ENCODE measurements around the gene COL4A5. TPM values are rescaled to one million over a fixed set of nuclear protein-coding genes. Genes with fewer than 3 reads are reported as not detected.

Gene COL4A5
- total and polyA plus RNA-seq, 2 donors: 59.3 to 296 TPM

- Histone ChIP-seq H3K27ac (ENCODE audit: low read depth) (no peak overlapping the region), H3K36me3 (ENCODE audit: insufficient read depth) (no peaks in the 10 kb centered on the region), H3K4me1 (ENCODE audit: insufficient read depth) (no peaks in the 10 kb centered on the region), H3K4me3 (ENCODE audit: low read depth, low read length) (no peak overlapping the region)
- DNase-seq (ENCODE audit: extremely low spot score): no peak
Measured at GRCh38 chrX:108614616-108615015, 175.0 kb downstream of the COL4A5 start.

- H3K4me1 ChIP-seq (ENCODE audit: insufficient read depth): no peaks in the 10 kb centered on the region
- H3K4me3 ChIP-seq (ENCODE audit: low read depth, low read length): no peak overlapping the region
- H3K27ac ChIP-seq (ENCODE audit: low read depth): no peak overlapping the region
- no peaks in the 10 kb centered on the region for H3K36me3 ChIP-seq (ENCODE audit: insufficient read depth)
- no peak for DNase-seq (ENCODE audit: extremely low spot score)
Measured at GRCh38 chrX:108640817-108641216, 201.2 kb downstream of the COL4A5 start.

GRCh38 chrX:108641589-108642272, 202.1 kb downstream of the COL4A5 start:
- no peak for DNase-seq (ENCODE audit: extremely low spot score)
- Histone ChIP-seq H3K36me3 (ENCODE audit: insufficient read depth) (no peaks in the 10 kb centered on the region), H3K4me1 (ENCODE audit: insufficient read depth) (no peaks in the 10 kb centered on the region), H3K27ac (ENCODE audit: low read depth) (no peak overlapping the region), H3K4me3 (ENCODE audit: low read depth, low read length) (no peak overlapping the region)
- 93% methylated on average over 6 of the region's 6 CpGs for WGBS

- no peak for DNase-seq (ENCODE audit: extremely low spot score)
- H3K4me3 ChIP-seq (ENCODE audit: low read depth, low read length): no peak overlapping the region
- no peaks in the 10 kb centered on the region for H3K36me3 ChIP-seq (ENCODE audit: insufficient read depth)
- no peak overlapping the region for H3K27ac ChIP-seq (ENCODE audit: low read depth)
- 97% methylated on average over 1 of the region's 1 CpG for WGBS
- no peaks in the 10 kb centered on the region for H3K4me1 ChIP-seq (ENCODE audit: insufficient read depth)
Measured at GRCh38 chrX:108642273-108642628, 202.6 kb downstream of the COL4A5 start.

GRCh38 chrX:108664701-108665100, 225.1 kb downstream of the COL4A5 start:
- Histone ChIP-seq H3K4me3 (ENCODE audit: low read depth, low read length) (no peak overlapping the region), H3K36me3 (ENCODE audit: insufficient read depth) (no peaks in the 10 kb centered on the region), H3K27ac (ENCODE audit: low read depth) (no peak overlapping the region), H3K4me1 (ENCODE audit: insufficient read depth) (no peaks in the 10 kb centered on the region)
- 96% methylated on average over 3 of the region's 3 CpGs for WGBS
- no peak for DNase-seq (ENCODE audit: extremely low spot score)

- Histone ChIP-seq H3K27ac (ENCODE audit: low read depth) (no peak overlapping the region), H3K4me3 (ENCODE audit: low read depth, low read length) (no peak overlapping the region), H3K36me3 (ENCODE audit: insufficient read depth) (no peaks in the 10 kb centered on the region), H3K4me1 (ENCODE audit: insufficient read depth) (no peaks in the 10 kb centered on the region)
- WGBS: 100% methylated on average over 1 of the region's 1 CpG
- DNase-seq (ENCODE audit: extremely low spot score): no peak
Measured at GRCh38 chrX:108666101-108666500, 226.5 kb downstream of the COL4A5 start.

GRCh38 chrX:108671526-108671925, 231.9 kb downstream of the COL4A5 start:
- no peaks in the 10 kb centered on the region for H3K36me3 ChIP-seq (ENCODE audit: insufficient read depth)
- no peak overlapping the region for H3K4me3 ChIP-seq (ENCODE audit: low read depth, low read length)
- DNase-seq (ENCODE audit: extremely low spot score): no peak
- H3K4me1 ChIP-seq (ENCODE audit: insufficient read depth): no peaks in the 10 kb centered on the region
- WGBS: 74% methylated on average over 2 of the region's 2 CpGs
- no peak overlapping the region for H3K27ac ChIP-seq (ENCODE audit: low read depth)

- Histone ChIP-seq H3K36me3 (ENCODE audit: insufficient read depth) (no peaks in the 10 kb centered on the region), H3K27ac (ENCODE audit: low read depth) (no peak overlapping the region), H3K4me3 (ENCODE audit: low read depth, low read length) (no peak overlapping the region), H3K4me1 (ENCODE audit: insufficient read depth) (no peaks in the 10 kb centered on the region)
- 85% methylated on average over 3 of the region's 3 CpGs for WGBS
- no peak for DNase-seq (ENCODE audit: extremely low spot score)
Measured at GRCh38 chrX:108696690-108697089, 257.1 kb downstream of the COL4A5 start.

GRCh38 chrX:108699368-108699767, 259.7 kb downstream of the COL4A5 start:
- WGBS: 59% methylated on average over 1 of the region's 1 CpG
- Histone ChIP-seq H3K4me3 (ENCODE audit: low read depth, low read length) (no peak overlapping the region), H3K27ac (ENCODE audit: low read depth) (no peak overlapping the region), H3K4me1 (ENCODE audit: insufficient read depth) (no peaks in the 10 kb centered on the region), H3K36me3 (ENCODE audit: insufficient read depth) (no peaks in the 10 kb centered on the region)
- no peak for DNase-seq (ENCODE audit: extremely low spot score)

- DNase-seq (ENCODE audit: extremely low spot score): no peak
- 63% methylated on average over 2 of the region's 2 CpGs for whole genome bisulfite sequencing
- Histone ChIP-seq H3K27ac (ENCODE audit: low read depth) (no peak overlapping the region), H3K36me3 (ENCODE audit: insufficient read depth) (no peaks in the 10 kb centered on the region), H3K4me3 (ENCODE audit: low read depth, low read length) (no peak overlapping the region), H3K4me1 (ENCODE audit: insufficient read depth) (no peaks in the 10 kb centered on the region)
Measured at GRCh38 chrX:108701633-108702032, 262.0 kb downstream of the COL4A5 start.

GRCh38 chrX:108702530-108702929, 262.9 kb downstream of the COL4A5 start:
- H3K27ac ChIP-seq (ENCODE audit: low read depth): no peak overlapping the region
- WGBS: 11% methylated on average over 1 of the region's 1 CpG
- H3K36me3 ChIP-seq (ENCODE audit: insufficient read depth): no peaks in the 10 kb centered on the region
- DNase-seq (ENCODE audit: extremely low spot score): no peak
- H3K4me3 ChIP-seq (ENCODE audit: low read depth, low read length): no peak overlapping the region
- no peaks in the 10 kb centered on the region for H3K4me1 ChIP-seq (ENCODE audit: insufficient read depth)

- Histone ChIP-seq H3K4me3 (ENCODE audit: low read depth, low read length) (no peak overlapping the region), H3K27ac (ENCODE audit: low read depth) (no peak overlapping the region), H3K36me3 (ENCODE audit: insufficient read depth) (no peaks in the 10 kb centered on the region), H3K4me1 (ENCODE audit: insufficient read depth) (no peaks in the 10 kb centered on the region)
- 86% methylated on average over 2 of the region's 2 CpGs for WGBS
- no peak for DNase-seq (ENCODE audit: extremely low spot score)
Measured at GRCh38 chrX:108704839-108705238, 265.2 kb downstream of the COL4A5 start.

- 82% methylated on average over 1 of the region's 1 CpG for WGBS
- H3K36me3 ChIP-seq (ENCODE audit: insufficient read depth): no peaks in the 10 kb centered on the region
- H3K27ac ChIP-seq (ENCODE audit: low read depth): no peak overlapping the region
- DNase-seq (ENCODE audit: extremely low spot score): no peak
- H3K4me3 ChIP-seq (ENCODE audit: low read depth, low read length): no peak overlapping the region
- no peaks in the 10 kb centered on the region for H3K4me1 ChIP-seq (ENCODE audit: insufficient read depth)
Measured at GRCh38 chrX:108712886-108713285, 273.2 kb downstream of the COL4A5 start.

GRCh38 chrX:108722561-108722960, 282.9 kb downstream of the COL4A5 start:
- no peak for DNase-seq (ENCODE audit: extremely low spot score)
- 42% methylated on average over 2 of the region's 2 CpGs for WGBS
- H3K4me1 ChIP-seq (ENCODE audit: insufficient read depth): no peaks in the 10 kb centered on the region
- H3K4me3 ChIP-seq (ENCODE audit: low read depth, low read length): no peak overlapping the region
- no peaks in the 10 kb centered on the region for H3K36me3 ChIP-seq (ENCODE audit: insufficient read depth)
- H3K27ac ChIP-seq (ENCODE audit: low read depth): no peak overlapping the region

- Histone ChIP-seq H3K27ac (ENCODE audit: low read depth) (no peak overlapping the region), H3K4me1 (ENCODE audit: insufficient read depth) (no peaks in the 10 kb centered on the region), H3K4me3 (ENCODE audit: low read depth, low read length) (no peak overlapping the region), H3K36me3 (ENCODE audit: insufficient read depth) (no peaks in the 10 kb centered on the region)
- WGBS: 95% methylated on average over 3 of the region's 3 CpGs
- no peak for DNase-seq (ENCODE audit: extremely low spot score)
Measured at GRCh38 chrX:108726748-108727147, 287.1 kb downstream of the COL4A5 start.
